Activated T-cell treated with anti-CD3 and anti-CD28 coated beads, Interleukin-2, amount 50 U/mL, for 4 hours (primary cell): Measurements from ENCODE around the gene SLC22A23. TPM values are rescaled to one million over a fixed set of nuclear protein-coding genes. Genes with fewer than 3 reads are reported as not detected.

Source experiments
- total RNA-seq, 3 donors: library from RNA; stranded (reverse); gene quantifications; one replicate each; pipeline ENCODE4 v1.2.1, GENCODE V29; 2021

Gene SLC22A23
- total RNA-seq, 3 donors from 2014 or later, result 0.50 to 1.2 (median 0.54) TPM

Other genes with a start within 250 kb of the SLC22A23 start
- under 1 TPM; 0.42 to 0.73 (median 0.61) TPM for gene TUBB2B, start 229.4 kb downstream of the SLC22A23 start, total RNA-seq
- 10 to 100 TPM; 26.0 to 31.6 (median 27.8) TPM for gene PSMG4, start 198.1 kb downstream of the SLC22A23 start, total RNA-seq